ENCODE data around the gene FCAMR. TPM values are rescaled to one million over a fixed set of nuclear protein-coding genes. Genes with fewer than 3 reads are reported as not detected.

The FCAMR gene
- polyA plus RNA-seq, 3 donors, result not detected

DNA sequence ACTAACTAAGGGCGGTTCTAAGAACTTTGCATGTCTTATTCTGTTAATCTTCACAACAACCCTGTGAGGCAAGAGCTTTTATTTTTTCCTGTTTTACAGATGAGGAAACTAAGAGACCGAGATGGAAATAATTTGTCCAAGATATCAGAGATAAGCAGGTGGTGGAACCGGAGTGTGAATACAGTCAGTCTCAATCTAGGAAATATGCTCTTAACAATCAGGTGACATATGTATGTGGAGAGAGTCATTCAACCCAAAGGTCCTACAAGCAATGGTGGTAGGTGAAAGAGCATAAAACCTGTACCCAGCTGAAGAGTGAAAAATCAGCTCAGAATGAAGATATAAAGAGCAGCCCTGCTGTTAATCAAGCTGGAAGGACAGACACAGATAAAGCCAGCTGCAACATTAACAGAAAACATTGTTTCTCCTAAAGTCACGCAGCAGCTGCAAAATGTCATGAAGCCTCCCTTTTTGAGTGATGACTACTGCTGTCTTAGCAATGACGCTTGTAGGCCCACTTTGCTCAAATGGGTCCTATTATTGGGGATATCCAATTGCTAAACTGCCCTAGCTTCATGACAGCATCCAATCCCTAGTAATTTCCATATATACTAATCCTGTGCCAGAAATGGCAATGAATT lies 30.5 kb upstream of the FCAMR start:
- no peaks in the 10 kb centered on the region for H3K9me3 Mint-ChIP-seq
- Histone ChIP-seq H3K36me3 (replicated peaks in 1 of 2; ENCODE audit: control insufficient read depth in 1 of 2, insufficient read depth in 2 of 2, low read length in 2 of 2) (no peaks in the 10 kb centered on the region), H4K20me1 (ENCODE audit: insufficient read depth, low read length) (no peaks in the 10 kb centered on the region), H3K4me3 (replicated peaks in 1 of 3; ENCODE audit: low read depth in 2 of 3, low read length in 3 of 3) (no peak overlapping the region), H3K4me1 (ENCODE audit: control insufficient read depth in 1 of 2, insufficient read depth in 2 of 2, low read length in 2 of 2) (no peaks in the 10 kb centered on the region), H3K27me3 (ENCODE audit: control insufficient read depth in 2 of 2, insufficient read depth in 2 of 2, low read length in 2 of 2) (no peaks in the 10 kb centered on the region), H3K79me2 (ENCODE audit: insufficient read depth, low read length) (no peaks in the 10 kb centered on the region), H3K9me3 (replicated peaks in 1 of 2; ENCODE audit: control insufficient read depth in 1 of 2, insufficient read depth in 1 of 2, low read length in 2 of 2) (no peaks in the 10 kb centered on the region), H3K4me2 (replicated peaks; ENCODE audit: extremely low read depth, low read length, poor library complexity, severe bottlenecking) (no peak overlapping the region), H3K27ac (ENCODE audit: low read depth in 1 of 2, low read length in 2 of 2) (no peak overlapping the region), H3K9ac (ENCODE audit: insufficient read depth, low read length, poor library complexity, severe bottlenecking) (no peak overlapping the region), H2AFZ (ENCODE audit: insufficient read depth, low read depth, low read length, poor library complexity, severe bottlenecking) (no peak overlapping the region)
- H3K27ac Mint-ChIP-seq, result no peak overlapping the region
- peaks cover 2 to 6% (median 3%) of the 10 kb centered on the region in 3 donors for H3K27me3 Mint-ChIP-seq (ENCODE audit: low read depth in 3 of 3)
- H3K4me1 Mint-ChIP-seq, result peaks cover 2% of the 10 kb centered on the region
- WGBS (ENCODE audit: insufficient coverage), result 100% methylated on average over 2 of the region's 5 CpGs
- TF ChIP-seq CTCF (IDR thresholded peaks at IDR 0.05), result no peak
- intact Hi-C loops (cut with micrococcal nuclease), result no loop called here
- no peaks in the 10 kb centered on the region for H3K36me3 Mint-ChIP-seq
- no peak overlapping the region for H3K4me3 Mint-ChIP-seq
- no peak for DNase-seq

GRCh38 chr1:206998816-206999215 lies 28.6 kb upstream of the FCAMR start:
- DNase-seq, result no peak
- no peaks in the 10 kb centered on the region for H3K79me2 ChIP-seq (ENCODE audit: insufficient read depth, low read length)
- no peaks in the 10 kb centered on the region for H3K4me1 ChIP-seq (ENCODE audit: control insufficient read depth in 1 of 2, insufficient read depth in 2 of 2, low read length in 2 of 2)
- H3K27ac ChIP-seq (ENCODE audit: low read depth in 1 of 2, low read length in 2 of 2), result no peak overlapping the region
- H3K4me3 ChIP-seq (replicated peaks in 1 of 3; ENCODE audit: low read depth in 2 of 3, low read length in 3 of 3), result no peak overlapping the region
- no peaks in the 10 kb centered on the region for H3K4me1 Mint-ChIP-seq
- intact Hi-C loops (cut with micrococcal nuclease), result no loop called here
- TF ChIP-seq CTCF (IDR thresholded peaks at IDR 0.05), result no peak
- WGBS (ENCODE audit: insufficient coverage), result no CpG with 5 or more reads among the region's 2 CpGs
- H3K27me3 ChIP-seq (ENCODE audit: control insufficient read depth in 2 of 2, insufficient read depth in 2 of 2, low read length in 2 of 2), result no peaks in the 10 kb centered on the region
- no peaks in the 10 kb centered on the region for H3K9me3 Mint-ChIP-seq
- H3K4me2 ChIP-seq (replicated peaks; ENCODE audit: extremely low read depth, low read length, poor library complexity, severe bottlenecking), result no peak overlapping the region
- H3K36me3 Mint-ChIP-seq, result no peaks in the 10 kb centered on the region
- no peaks in the 10 kb centered on the region for H3K36me3 ChIP-seq (replicated peaks in 1 of 2; ENCODE audit: control insufficient read depth in 1 of 2, insufficient read depth in 2 of 2, low read length in 2 of 2)
- H4K20me1 ChIP-seq (ENCODE audit: insufficient read depth, low read length), result no peaks in the 10 kb centered on the region
- H3K9me3 ChIP-seq (replicated peaks in 1 of 2; ENCODE audit: control insufficient read depth in 1 of 2, insufficient read depth in 1 of 2, low read length in 2 of 2), result no peaks in the 10 kb centered on the region
- no peak overlapping the region for H3K9ac ChIP-seq (ENCODE audit: insufficient read depth, low read length, poor library complexity, severe bottlenecking)
- H3K27me3 Mint-ChIP-seq (ENCODE audit: low read depth in 3 of 3), result peaks cover 0 to 4% (median 3%) of the 10 kb centered on the region in 3 donors
- no peak overlapping the region for H2AFZ ChIP-seq (ENCODE audit: insufficient read depth, low read depth, low read length, poor library complexity, severe bottlenecking)
- H3K4me3 Mint-ChIP-seq, result no peak overlapping the region
- H3K27ac Mint-ChIP-seq, result no peak overlapping the region

Data from CD14-positive monocyte (primary cell).